ENCODE results near the gene BIRC2.

BIRC2 gene

GRCh38 chr11:102387043-102387781 is 40.2 kb downstream of the BIRC2 start:
- no peak for DNase-seq (ENCODE audit: extremely low read depth, insufficient read length)
- TF ChIP-seq CTCF (IDR thresholded peaks at IDR 0.05; ENCODE audit: insufficient read depth, low read length, poor library complexity, severe bottlenecking) = no peak
- H3K36me3 ChIP-seq (ENCODE audit: control insufficient read depth, insufficient read depth, low read length) = peaks cover 7% of the 10 kb centered on the region
- H3K4me3 ChIP-seq (replicated peaks; ENCODE audit: low read depth, low read length) = no peak overlapping the region
- no peaks in the 10 kb centered on the region for H3K27me3 ChIP-seq (replicated peaks; ENCODE audit: control insufficient read depth, insufficient read depth, low read length)

- TF ChIP-seq CTCF (IDR thresholded peaks at IDR 0.05; ENCODE audit: insufficient read depth, low read length, poor library complexity, severe bottlenecking) = no peak
- no peaks in the 10 kb centered on the region for H3K27me3 ChIP-seq (replicated peaks; ENCODE audit: control insufficient read depth, insufficient read depth, low read length)
- DNase-seq (ENCODE audit: extremely low read depth, insufficient read length) = no peak
- H3K4me3 ChIP-seq (replicated peaks; ENCODE audit: low read depth, low read length) = no peak overlapping the region
- peaks cover 13% of the 10 kb centered on the region for H3K36me3 ChIP-seq (ENCODE audit: control insufficient read depth, insufficient read depth, low read length)
Measured at GRCh38 chr11:102389253-102389652, 42.2 kb downstream of the BIRC2 start.

GRCh38 chr11:102390667-102391465 is 43.9 kb downstream of the BIRC2 start:
- Histone ChIP-seq H3K36me3 (ENCODE audit: control insufficient read depth, insufficient read depth, low read length) (peaks cover 13% of the 10 kb centered on the region), H3K4me3 (replicated peaks; ENCODE audit: low read depth, low read length) (no peak overlapping the region), H3K27me3 (replicated peaks; ENCODE audit: control insufficient read depth, insufficient read depth, low read length) (no peaks in the 10 kb centered on the region)
- peak; percentile 90 for TF ChIP-seq CTCF (IDR thresholded peaks at IDR 0.05; ENCODE audit: insufficient read depth, low read length, poor library complexity, severe bottlenecking)
- no peak for DNase-seq (ENCODE audit: extremely low read depth, insufficient read length)

- Histone ChIP-seq H3K36me3 (ENCODE audit: control insufficient read depth, insufficient read depth, low read length) (peaks cover 13% of the 10 kb centered on the region), H3K27me3 (replicated peaks; ENCODE audit: control insufficient read depth, insufficient read depth, low read length) (no peaks in the 10 kb centered on the region), H3K4me3 (replicated peaks; ENCODE audit: low read depth, low read length) (no peak overlapping the region)
- DNase-seq (ENCODE audit: extremely low read depth, insufficient read length) = no peak
- TF ChIP-seq CTCF (IDR thresholded peaks at IDR 0.05; ENCODE audit: insufficient read depth, low read length, poor library complexity, severe bottlenecking) = no peak
Measured at GRCh38 chr11:102391549-102392237, 44.7 kb downstream of the BIRC2 start.

- DNase-seq (ENCODE audit: extremely low read depth, insufficient read length) = no peak
- TF ChIP-seq CTCF (IDR thresholded peaks at IDR 0.05; ENCODE audit: insufficient read depth, low read length, poor library complexity, severe bottlenecking) = no peak
Measured at GRCh38 chr11:102393272-102393730, 46.3 kb downstream of the BIRC2 start.

More at GRCh38 chr11:102393272-102393730, 46.3 kb downstream of the BIRC2 start:
- H3K27me3 ChIP-seq (replicated peaks; ENCODE audit: control insufficient read depth, insufficient read depth, low read length) = no peaks in the 10 kb centered on the region
- H3K36me3 ChIP-seq (ENCODE audit: control insufficient read depth, insufficient read depth, low read length) = peaks cover 13% of the 10 kb centered on the region
- H3K4me3 ChIP-seq (replicated peaks; ENCODE audit: low read depth, low read length) = no peak overlapping the region
